ENCODE data around the gene CDO1. TPM values are rescaled to one million over a fixed set of nuclear protein-coding genes. Genes with fewer than 3 reads are reported as not detected.

The CDO1 gene
- total RNA-seq, 1 donor from 2014 or later = 21.9 TPM

GRCh38 chr5:115807654-115808052, 8.8 kb downstream of the CDO1 start:
- TF ChIP-seq EZH2phosphoT487 (IDR thresholded peaks at IDR 0.05) = no peak
- no peak for TF ChIP-seq EZH2 (IDR thresholded peaks at IDR 0.05)
- no peak for TF ChIP-seq CTCF (IDR thresholded peaks at IDR 0.05)

GRCh38 chr5:115806986-115807653, 9.3 kb downstream of the CDO1 start:
- Mint-ChIP-seq H3K4me1 (no peaks in the 10 kb centered on the region), H3K9me3 (no peaks in the 10 kb centered on the region), H3K36me3 (peaks cover 49% of the 10 kb centered on the region), H3K4me3 (no peak overlapping the region), H3K27me3 (ENCODE audit: insufficient read depth, low read depth) (no peaks in the 10 kb centered on the region), H3K27ac (no peak overlapping the region)
- H3F3A ChIP-seq (ENCODE audit: low read depth) = no peaks in the 10 kb centered on the region
- no peak overlapping the region for H3K4me3 ChIP-seq
- H3K36me3 ChIP-seq = peaks cover 4% of the 10 kb centered on the region
- no peak overlapping the region for H3K9ac ChIP-seq
- H3K9me3 ChIP-seq (ENCODE audit: low read depth) = no peaks in the 10 kb centered on the region
- no peaks in the 10 kb centered on the region for H3K4me1 ChIP-seq
- no peak overlapping the region for H3K27ac ChIP-seq
- no peaks in the 10 kb centered on the region for H4K20me1 ChIP-seq (ENCODE audit: low read depth)
- DNase-seq (ENCODE audit: low spot score) = no peak
- H2AFZ ChIP-seq (replicated peaks) = no peak overlapping the region
- H3K4me2 ChIP-seq = no peak overlapping the region
- H3K27me3 ChIP-seq = no peaks in the 10 kb centered on the region
- H3K79me2 ChIP-seq (ENCODE audit: low read depth) = no peaks in the 10 kb centered on the region
- no peak for TF ChIP-seq EZH2 (IDR thresholded peaks at IDR 0.05)
- TF ChIP-seq EZH2phosphoT487 (IDR thresholded peaks at IDR 0.05) = no peak
- no peak for TF ChIP-seq CTCF (IDR thresholded peaks at IDR 0.05)

More at GRCh38 chr5:115807654-115808052, 8.8 kb downstream of the CDO1 start:
- Histone ChIP-seq H3K27me3 (no peaks in the 10 kb centered on the region), H3K9ac (no peak overlapping the region), H4K20me1 (ENCODE audit: low read depth) (no peaks in the 10 kb centered on the region), H3K27ac (no peak overlapping the region), H3K4me2 (no peak overlapping the region), H3K9me3 (ENCODE audit: low read depth) (no peaks in the 10 kb centered on the region), H3K4me1 (no peaks in the 10 kb centered on the region), H3K36me3 (peaks cover 4% of the 10 kb centered on the region), H3F3A (ENCODE audit: low read depth) (no peaks in the 10 kb centered on the region), H2AFZ (replicated peaks) (no peak overlapping the region), H3K4me3 (no peak overlapping the region), H3K79me2 (ENCODE audit: low read depth) (no peaks in the 10 kb centered on the region)
- no peak overlapping the region for H3K4me3 Mint-ChIP-seq
- DNase-seq (ENCODE audit: low spot score) = no peak
- no peaks in the 10 kb centered on the region for H3K9me3 Mint-ChIP-seq
- no peaks in the 10 kb centered on the region for H3K27me3 Mint-ChIP-seq (ENCODE audit: insufficient read depth, low read depth)
- no peak overlapping the region for H3K27ac Mint-ChIP-seq
- no peaks in the 10 kb centered on the region for H3K4me1 Mint-ChIP-seq
- peaks cover 49% of the 10 kb centered on the region for H3K36me3 Mint-ChIP-seq

- Mint-ChIP-seq H3K36me3 (peaks cover 22% of the 10 kb centered on the region), H3K9me3 (no peaks in the 10 kb centered on the region)
- TF ChIP-seq CTCF (IDR thresholded peaks at IDR 0.05) (no peak), EZH2 (IDR thresholded peaks at IDR 0.05) (no peak), EZH2phosphoT487 (IDR thresholded peaks at IDR 0.05) (no peak)
Measured at GRCh38 chr5:115801984-115802383, 14.5 kb downstream of the CDO1 start.

More at GRCh38 chr5:115801984-115802383, 14.5 kb downstream of the CDO1 start:
- Histone ChIP-seq H3K9me3 (ENCODE audit: low read depth) (no peaks in the 10 kb centered on the region), H3K36me3 (peaks cover 4% of the 10 kb centered on the region), H3K4me1 (no peaks in the 10 kb centered on the region), H3K4me3 (no peak overlapping the region), H2AFZ (replicated peaks) (no peak overlapping the region), H3K4me2 (no peak overlapping the region), H3K27me3 (no peaks in the 10 kb centered on the region), H3K9ac (no peak overlapping the region), H3F3A (ENCODE audit: low read depth) (no peaks in the 10 kb centered on the region), H3K79me2 (ENCODE audit: low read depth) (no peaks in the 10 kb centered on the region), H3K27ac (no peak overlapping the region), H4K20me1 (ENCODE audit: low read depth) (no peaks in the 10 kb centered on the region)
- Mint-ChIP-seq H3K27me3 (ENCODE audit: insufficient read depth, low read depth) (no peaks in the 10 kb centered on the region), H3K4me3 (no peak overlapping the region), H3K27ac (no peak overlapping the region), H3K4me1 (no peaks in the 10 kb centered on the region)
- no peak for DNase-seq (ENCODE audit: low spot score)
